ENCODE results near the gene KCTD7. TPM values are rescaled to one million over a fixed set of nuclear protein-coding genes. Genes with fewer than 3 reads are reported as not detected.
A peak's percentile ranks its signal among the peaks of the same experiment; 100 is the strongest.

KCTD7 gene
- total and polyA plus RNA-seq, 2 of the 13 experiments (the other 11 are each of a cell fraction or from before 2014, with no cell fraction given), result 7.3 to 13.5 TPM

- TF ChIP-seq ZBTB39 (CRISPR knock-in tag; IDR thresholded peaks at IDR 0.05), result peak; percentile 88; the same call in 1 of the 2 replicates
- peak; percentile 31; the same call in 1 of the 2 replicates for TF ChIP-seq PAXIP1 (CRISPR knock-in tag; conservative IDR thresholded peaks at IDR 0.05)
- TF ChIP-seq HDAC2 (CRISPR knock-in tag; IDR thresholded peaks at IDR 0.05), result peak; percentile 12
- peak; percentile 60; the same call in 1 of the 2 replicates for TF ChIP-seq HES4 (CRISPR knock-in tag; IDR thresholded peaks at IDR 0.05; ENCODE audit: borderline replicate concordance)
- peak; percentile 68; the same call in 1 of the 2 replicates for TF ChIP-seq ZFX (CRISPR knock-in tag; IDR thresholded peaks at IDR 0.05; ENCODE audit: low read depth)
- no peak for TF ChIP-seq ZNF740 (CRISPR knock-in tag; IDR thresholded peaks at IDR 0.05)
- no peak for TF ChIP-seq REXO4 (CRISPR knock-in tag; IDR thresholded peaks at IDR 0.05; ENCODE audit: borderline replicate concordance)
- no peak for TF ChIP-seq NR0B2 (CRISPR knock-in tag; IDR thresholded peaks at IDR 0.05)
- no peak for TF ChIP-seq ZNF850 (CRISPR knock-in tag; conservative IDR thresholded peaks at IDR 0.05)
- 0 out of 2 replicates have a peak, but pooled peaks have one; percentile 37 for TF ChIP-seq KDM5B (CRISPR knock-in tag; IDR thresholded peaks at IDR 0.05; ENCODE audit: borderline replicate concordance)
- 0 out of 2 replicates have a peak, but pooled peaks have one; percentile 24 for TF ChIP-seq CAMTA2 (CRISPR knock-in tag; IDR thresholded peaks at IDR 0.05; ENCODE audit: borderline replicate concordance)
- no peak for TF ChIP-seq RNF219 (CRISPR knock-in tag; IDR thresholded peaks at IDR 0.05)
- TF ChIP-seq XBP1 (CRISPR knock-in tag; IDR thresholded peaks at IDR 0.05), result 0 out of 2 replicates have a peak, but pooled peaks have one; percentile 56
- TF ChIP-seq NFKBIZ (CRISPR knock-in tag; IDR thresholded peaks at IDR 0.05), result 0 out of 2 replicates have a peak, but pooled peaks have one; percentile 34
- no peak for TF ChIP-seq MAFK (conservative IDR thresholded peaks at IDR 0.05 in 1 of 2, IDR thresholded peaks at IDR 0.05 in 1 of 2; ENCODE audit: low read length in 2 of 2)
- TF ChIP-seq ZNF3 (CRISPR knock-in tag; IDR thresholded peaks at IDR 0.05), result no peak
- no peak for TF ChIP-seq PLRG1 (conservative IDR thresholded peaks at IDR 0.05)
- peak; percentile 54 for TF ChIP-seq MEIS2 (CRISPR knock-in tag; IDR thresholded peaks at IDR 0.05)
- no peak; the same call in 1 of the 2 replicates for TF ChIP-seq IRX3 (CRISPR knock-in tag; IDR thresholded peaks at IDR 0.05; ENCODE audit: borderline replicate concordance, low read depth)
These were observed 53.0 kb downstream of the KCTD7 start (continued) for GRCh38 chr7:66681491-66682349.

Measured in HepG2 (cell line).